Mesothelial cell of epicardium (in vitro differentiated cells): ENCODE data around the gene POLN. TPM values are rescaled to one million over a fixed set of nuclear protein-coding genes. Genes with fewer than 3 reads are reported as not detected.
A peak's percentile ranks its signal among the peaks of the same experiment; 100 is the strongest.

Experiments
- DNase-seq, 2 experiments: peaks; one replicate each; pipeline ENCODE4 v3.0.0; 2021; ENCODE audit warnings: low spot score in 2 of 2; ENCODE audit not compliant: unreplicated experiment in 2 of 2
- H3K27ac Mint-ChIP-seq: 2 replicates; pipeline ENCODE4 v1.8.0; 2021; ENCODE audit warnings: mixed read lengths
- H3K27me3 Mint-ChIP-seq: 2 replicates; pipeline ENCODE4 v1.8.0; 2021; ENCODE audit warnings: low read depth, mixed read lengths
- H3K36me3 Mint-ChIP-seq: 2 replicates; pipeline ENCODE4 v1.8.0; 2021; ENCODE audit warnings: mixed read lengths
- H3K4me1 Mint-ChIP-seq: 2 replicates; pipeline ENCODE4 v1.8.0; 2021; ENCODE audit warnings: mixed read lengths
- H3K4me3 Mint-ChIP-seq: 2 replicates; pipeline ENCODE4 v1.8.0; 2021; ENCODE audit warnings: mild to moderate bottlenecking, moderate library complexity, mixed read lengths
- H3K9me3 Mint-ChIP-seq: 2 replicates; pipeline ENCODE4 v1.8.0; 2021; ENCODE audit warnings: mixed read lengths
- CTCF ChIP-seq: fragments of 200-600 bp; sonication (generic); IDR thresholded peaks from one replicate; pipeline ENCODE4 v1.5.0; 2021; ENCODE audit warnings: antibody characterized with exemption; ENCODE audit not compliant: unreplicated experiment
- total RNA-seq: library from RNA; stranded (reverse); gene quantifications from 3 replicates; pipeline ENCODE4 v1.2.1, GENCODE V29; 2021

The POLN gene
- total RNA-seq, 1 donor from 2014 or later = 5.8 TPM

GRCh38 chr4:2248044-2248780 is 6.3 kb upstream of the POLN start:
- Mint-ChIP-seq H3K36me3 (no peaks in the 10 kb centered on the region), H3K9me3 (no peaks in the 10 kb centered on the region), H3K27ac (no peak overlapping the region), H3K27me3 (no peaks in the 10 kb centered on the region), H3K4me1 (peaks cover 9% of the 10 kb centered on the region), H3K4me3 (no peak overlapping the region)
- no peak for TF ChIP-seq CTCF
- peak in 1 of 2 experiments; percentile 36 for DNase-seq

GRCh38 chr4:2247128-2248043 is 5.5 kb upstream of the POLN start:
- no peaks in the 10 kb centered on the region for H3K9me3 Mint-ChIP-seq
- no peak overlapping the region for H3K4me3 Mint-ChIP-seq
- H3K4me1 Mint-ChIP-seq = peaks cover 9% of the 10 kb centered on the region
- no peaks in the 10 kb centered on the region for H3K27me3 Mint-ChIP-seq
- DNase-seq = peak in 1 of 2 experiments; percentile 18
- H3K36me3 Mint-ChIP-seq = no peaks in the 10 kb centered on the region
- no peak overlapping the region for H3K27ac Mint-ChIP-seq
- no peak for TF ChIP-seq CTCF

- no peak for DNase-seq
- no peaks in the 10 kb centered on the region for H3K9me3 Mint-ChIP-seq
- H3K4me3 Mint-ChIP-seq = no peak overlapping the region
- no peaks in the 10 kb centered on the region for H3K27me3 Mint-ChIP-seq
- no peak for TF ChIP-seq CTCF
- H3K27ac Mint-ChIP-seq = no peak overlapping the region
- H3K4me1 Mint-ChIP-seq = peaks cover 9% of the 10 kb centered on the region
- no peaks in the 10 kb centered on the region for H3K36me3 Mint-ChIP-seq
Observed at GRCh38 chr4:2246384-2247127, 4.6 kb upstream of the POLN start.

GRCh38 chr4:2245787-2246275 is 3.9 kb upstream of the POLN start:
- no peaks in the 10 kb centered on the region for H3K9me3 Mint-ChIP-seq
- peaks cover 15% of the 10 kb centered on the region for H3K4me1 Mint-ChIP-seq
- no peak for DNase-seq
- H3K36me3 Mint-ChIP-seq = no peaks in the 10 kb centered on the region
- H3K27ac Mint-ChIP-seq = no peak overlapping the region
- H3K27me3 Mint-ChIP-seq = no peaks in the 10 kb centered on the region
- H3K4me3 Mint-ChIP-seq = no peak overlapping the region
- no peak for TF ChIP-seq CTCF

- H3K27ac Mint-ChIP-seq = no peak overlapping the region
- no peak for TF ChIP-seq CTCF
- H3K36me3 Mint-ChIP-seq = no peaks in the 10 kb centered on the region
Observed at GRCh38 chr4:2245057-2245786, 3.3 kb upstream of the POLN start.

More at GRCh38 chr4:2245057-2245786, 3.3 kb upstream of the POLN start:
- Mint-ChIP-seq H3K27me3 (no peaks in the 10 kb centered on the region), H3K4me3 (no peak overlapping the region), H3K9me3 (no peaks in the 10 kb centered on the region), H3K4me1 (peaks cover 21% of the 10 kb centered on the region)
- DNase-seq = no peak
